SK-N-MC (cell line): ENCODE data around the gene CLIC5.

ENCODE experiments used
- DNase-seq: peaks from one replicate; pipeline ENCODE4 v3.0.0-alpha.2; 2011; ENCODE audit warnings: low read depth, low spot score
- H3K27ac ChIP-seq: fragments of 200-600 bp; sonication (generic); 2 replicates; pipeline ENCODE4 v1.5.1; 2016; ENCODE audit warnings: mixed run types
- H3K36me3 ChIP-seq: fragments of 200-600 bp; sonication (generic); 2 replicates; pipeline ENCODE4 v1.6.1; 2017; ENCODE audit warnings: antibody characterized with exemption, low read length, mixed read lengths; ENCODE audit not compliant: insufficient read depth
- H3K4me3 ChIP-seq: fragments of 200-600 bp; sonication (generic); 2 replicates; pipeline ENCODE4 v1.5.1; 2016
- H3K9ac ChIP-seq: fragments of 200-600 bp; sonication (generic); 2 replicates; pipeline ENCODE4 v1.8.0; 2017; ENCODE audit warnings: mixed run types, mixed read lengths; ENCODE audit not compliant: insufficient read length
- H3K9me3 ChIP-seq: fragments of 200-600 bp; sonication (generic); 2 replicates; pipeline ENCODE4 v1.6.1; 2017; ENCODE audit warnings: low read depth, mild to moderate bottlenecking, antibody characterized with exemption, low read length, moderate library complexity, mixed read lengths
- EZH2 ChIP-seq: fragments of 200-600 bp; sonication (generic); IDR thresholded peaks from one replicate; pipeline ENCODE4 v1.6.1; 2017; ENCODE audit warnings: antibody characterized with exemption
- FOXP2 ChIP-seq: optimal IDR thresholded peaks from 2 replicates; pipeline ENCODE3; 2011; ENCODE audit warnings: mild to moderate bottlenecking, moderate library complexity; ENCODE audit not compliant: insufficient read depth; ENCODE audit errors: extremely low read length, control extremely low read depth
- POLR2AphosphoS5 ChIP-seq: IDR thresholded peaks from 2 replicates; pipeline ENCODE4 v1.6.1; 2012; ENCODE audit warnings: mild to moderate bottlenecking, low read depth, low read length, borderline replicate concordance

The CLIC5 gene

GRCh38 chr6:46042355-46042999 is 26.8 kb upstream of the CLIC5 start:
- Histone ChIP-seq H3K9ac (no peak overlapping the region), H3K36me3 (no peaks in the 10 kb centered on the region), H3K27ac (no peak overlapping the region), H3K9me3 (no peaks in the 10 kb centered on the region), H3K4me3 (no peak overlapping the region)
- TF ChIP-seq FOXP2 = no peak
- TF ChIP-seq EZH2 = no peak
- no peak for TF ChIP-seq POLR2AphosphoS5
- DNase-seq = no peak

GRCh38 chr6:46040288-46040687 is 24.6 kb upstream of the CLIC5 start:
- TF ChIP-seq EZH2 = no peak
- no peak for TF ChIP-seq FOXP2
- no peak for TF ChIP-seq POLR2AphosphoS5
- H3K4me3 ChIP-seq = no peak overlapping the region
- no peak overlapping the region for H3K27ac ChIP-seq
- H3K9me3 ChIP-seq = no peaks in the 10 kb centered on the region
- DNase-seq = no peak
- no peaks in the 10 kb centered on the region for H3K36me3 ChIP-seq
- no peak overlapping the region for H3K9ac ChIP-seq

DNA sequence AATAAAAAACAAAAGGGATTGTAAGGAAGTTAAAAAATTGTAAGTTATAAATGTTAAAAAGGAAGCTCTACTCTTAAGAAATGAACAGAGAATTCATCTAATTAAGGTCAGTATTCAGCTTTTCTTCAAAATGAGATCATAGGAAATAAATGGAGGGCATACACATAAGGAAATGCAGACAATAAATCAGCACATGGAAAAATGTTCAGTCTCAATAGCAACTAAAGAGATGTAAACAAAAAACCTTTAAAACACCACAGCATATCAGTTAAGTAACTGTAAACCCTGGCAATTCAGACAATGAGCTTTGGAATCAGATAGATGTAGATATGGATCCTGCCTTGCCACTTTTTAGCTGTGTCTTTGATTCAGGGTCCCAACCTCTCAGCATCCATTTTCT is 24.0 kb upstream of the CLIC5 start:
- Histone ChIP-seq H3K9me3 (no peaks in the 10 kb centered on the region), H3K36me3 (no peaks in the 10 kb centered on the region), H3K9ac (no peak overlapping the region), H3K4me3 (no peak overlapping the region), H3K27ac (no peak overlapping the region)
- no peak for DNase-seq
- no peak for TF ChIP-seq POLR2AphosphoS5
- TF ChIP-seq FOXP2 = no peak
- no peak for TF ChIP-seq EZH2

DNA sequence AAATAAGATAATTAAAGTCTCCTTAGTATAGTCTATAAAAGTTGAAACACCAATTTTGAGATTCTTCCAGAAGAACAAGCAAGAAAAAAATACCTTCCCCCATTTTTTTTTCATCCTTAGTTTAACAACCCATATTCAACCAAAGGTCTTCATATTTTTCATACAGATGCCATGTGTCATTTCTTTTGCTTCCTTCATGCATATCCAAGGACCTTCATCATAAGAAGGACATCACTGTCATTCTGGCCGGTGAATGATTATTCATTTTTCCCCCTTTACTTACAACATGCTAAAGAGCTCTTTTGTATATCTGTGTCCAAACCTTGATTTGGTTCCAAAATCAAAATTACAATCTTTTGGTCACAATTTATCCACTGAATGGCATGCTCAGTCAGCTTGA is 21.3 kb upstream of the CLIC5 start:
- TF ChIP-seq POLR2AphosphoS5 (no peak), EZH2 (no peak), FOXP2 (no peak)

DNA sequence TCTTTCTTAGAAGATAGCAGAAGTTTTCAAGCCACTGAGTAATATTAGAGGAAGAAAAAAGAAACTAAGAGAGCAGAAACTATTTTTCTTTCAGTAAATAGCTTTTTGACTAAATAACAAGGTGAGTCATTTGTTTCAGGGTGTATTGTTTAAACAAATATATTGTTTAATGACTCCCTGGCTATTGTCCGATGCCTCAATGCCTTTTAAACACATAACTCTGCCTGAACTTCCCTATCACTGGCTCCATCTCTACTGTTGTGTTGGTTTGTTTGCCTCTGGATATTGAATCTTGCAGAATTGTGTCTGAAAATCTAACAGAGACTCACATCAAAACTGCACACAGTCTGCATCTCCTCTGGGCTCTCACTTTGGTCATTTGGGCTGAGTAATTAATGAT is 19.6 kb upstream of the CLIC5 start:
- TF ChIP-seq EZH2 = no peak
- TF ChIP-seq FOXP2 = no peak
- TF ChIP-seq POLR2AphosphoS5 = no peak

More for the DNA sequence above, 21.3 kb upstream of the CLIC5 start:
- no peak overlapping the region for H3K4me3 ChIP-seq
- no peak for DNase-seq
- H3K9ac ChIP-seq = no peak overlapping the region
- no peaks in the 10 kb centered on the region for H3K36me3 ChIP-seq
- no peak overlapping the region for H3K27ac ChIP-seq
- no peaks in the 10 kb centered on the region for H3K9me3 ChIP-seq

DNA sequence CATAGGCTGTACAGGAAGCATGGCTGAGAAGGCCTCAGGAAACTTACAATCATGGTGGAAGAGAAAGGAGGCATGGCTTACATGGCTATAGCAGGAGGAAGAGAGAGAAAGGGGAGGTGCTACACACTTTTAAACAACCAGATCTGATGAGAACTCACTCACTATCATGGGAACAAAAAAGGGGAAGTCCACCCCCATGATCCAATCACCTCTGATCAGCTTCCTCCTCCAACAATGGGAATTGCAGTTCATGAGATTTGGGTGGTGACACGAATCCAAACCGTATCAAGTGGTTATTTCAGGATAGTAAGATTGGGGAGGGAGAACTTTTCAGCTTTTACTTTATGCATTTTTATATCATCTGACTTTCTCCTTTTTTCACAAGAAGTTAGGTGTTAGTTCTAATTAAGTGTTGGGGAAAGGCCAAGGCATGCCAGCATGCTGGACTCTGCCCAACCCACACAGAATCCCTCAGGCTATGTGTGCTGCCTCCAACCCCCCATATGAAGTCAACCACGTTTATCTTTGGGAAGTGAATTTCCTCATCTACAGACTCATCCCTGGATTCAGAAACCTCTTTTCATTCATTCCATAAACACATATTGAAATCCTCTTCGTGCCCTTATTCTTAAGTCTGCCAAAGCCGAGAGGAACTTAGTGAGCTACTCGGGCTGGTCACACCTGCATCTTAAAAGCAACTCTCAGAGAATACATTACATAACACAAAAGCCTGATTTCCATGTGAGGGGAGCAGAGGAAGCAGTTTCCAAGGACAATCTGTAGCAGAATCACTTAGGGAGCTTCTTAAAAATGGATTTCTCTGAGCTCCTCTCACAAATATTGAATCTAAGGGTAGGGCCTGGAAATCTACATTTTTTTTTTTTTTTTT is 16.7 kb upstream of the CLIC5 start:
- TF ChIP-seq EZH2 (no peak), FOXP2 (no peak), POLR2AphosphoS5 (no peak)

More for the DNA sequence above, 19.6 kb upstream of the CLIC5 start:
- no peak overlapping the region for H3K27ac ChIP-seq
- H3K4me3 ChIP-seq = no peak overlapping the region
- H3K9me3 ChIP-seq = no peaks in the 10 kb centered on the region
- no peak for DNase-seq
- no peaks in the 10 kb centered on the region for H3K36me3 ChIP-seq
- no peak overlapping the region for H3K9ac ChIP-seq

GRCh38 chr6:46029602-46030001 is 13.9 kb upstream of the CLIC5 start:
- DNase-seq = no peak
- TF ChIP-seq POLR2AphosphoS5 (no peak), FOXP2 (no peak), EZH2 (no peak)
- Histone ChIP-seq H3K27ac (no peak overlapping the region), H3K36me3 (no peaks in the 10 kb centered on the region), H3K9me3 (no peaks in the 10 kb centered on the region), H3K9ac (no peak overlapping the region), H3K4me3 (no peak overlapping the region)

More for the DNA sequence above, 16.7 kb upstream of the CLIC5 start:
- Histone ChIP-seq H3K36me3 (no peaks in the 10 kb centered on the region), H3K9me3 (no peaks in the 10 kb centered on the region), H3K9ac (no peak overlapping the region), H3K27ac (no peak overlapping the region), H3K4me3 (no peak overlapping the region)
- no peak for DNase-seq

GRCh38 chr6:46026307-46026706 is 10.6 kb upstream of the CLIC5 start:
- no peak overlapping the region for H3K27ac ChIP-seq
- no peak for DNase-seq
- H3K9ac ChIP-seq = no peak overlapping the region
- TF ChIP-seq POLR2AphosphoS5 = no peak
- no peak for TF ChIP-seq EZH2
- no peak for TF ChIP-seq FOXP2
- no peaks in the 10 kb centered on the region for H3K9me3 ChIP-seq
- no peak overlapping the region for H3K4me3 ChIP-seq
- no peaks in the 10 kb centered on the region for H3K36me3 ChIP-seq

DNA sequence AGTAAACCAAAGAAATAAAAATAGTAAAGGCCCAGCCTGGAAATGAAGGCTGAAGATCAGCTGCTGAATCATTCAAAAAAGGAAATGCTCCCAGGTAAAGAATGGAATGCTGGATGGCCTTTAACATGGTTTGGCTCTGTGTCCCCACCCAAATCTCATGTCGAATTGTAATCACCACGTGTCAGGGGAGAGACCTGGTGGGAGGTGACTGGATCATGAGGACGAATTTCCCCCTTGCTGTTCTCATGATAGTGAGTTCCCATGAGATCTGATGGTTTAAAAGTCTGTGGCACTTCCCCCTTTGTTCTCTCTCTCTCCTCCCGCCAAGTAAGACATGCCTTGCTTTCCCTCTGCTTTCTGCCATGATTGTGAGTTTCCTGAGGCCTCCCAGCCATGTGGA is 9.9 kb upstream of the CLIC5 start:
- H3K4me3 ChIP-seq = no peak overlapping the region
- no peak overlapping the region for H3K27ac ChIP-seq
- DNase-seq = no peak
- H3K9me3 ChIP-seq = no peaks in the 10 kb centered on the region
- H3K9ac ChIP-seq = no peak overlapping the region
- no peak for TF ChIP-seq EZH2
- no peak for TF ChIP-seq POLR2AphosphoS5
- TF ChIP-seq FOXP2 = no peak
- no peaks in the 10 kb centered on the region for H3K36me3 ChIP-seq
